Measurements from ENCODE around the gene YBEY.
A peak's percentile ranks its signal among the peaks of the same experiment; 100 is the strongest.
"Not testable (repeated sequence)": the region's sequence is repeated elsewhere in the genome, so short reads cannot be mapped to it uniquely, and the experiment has no call there.

The YBEY gene

GRCh38 chr21:46304955-46305354 lies 18.8 kb downstream of the YBEY start:
- no peak for ATAC-seq
- H3K4me1 Mint-ChIP-seq = peaks cover 3% of the 10 kb centered on the region
- H3K27me3 Mint-ChIP-seq = no peaks in the 10 kb centered on the region
- H3K4me3 Mint-ChIP-seq = no peak overlapping the region
- H3K36me3 Mint-ChIP-seq (ENCODE audit: low read depth) = peaks cover 14% of the 10 kb centered on the region
- H3K9me3 Mint-ChIP-seq = no peaks in the 10 kb centered on the region
- no peak overlapping the region for H3K27ac Mint-ChIP-seq
- DNase-seq = no peak

- peaks cover 3% of the 10 kb centered on the region for H3K4me1 Mint-ChIP-seq
- ATAC-seq = peak; percentile 52
- H3K27me3 Mint-ChIP-seq = no peaks in the 10 kb centered on the region
- no peak overlapping the region for H3K27ac Mint-ChIP-seq
- no peak for DNase-seq
- H3K4me3 Mint-ChIP-seq = no peak overlapping the region
- peaks cover 19% of the 10 kb centered on the region for H3K36me3 Mint-ChIP-seq (ENCODE audit: low read depth)
- no peaks in the 10 kb centered on the region for H3K9me3 Mint-ChIP-seq
These were observed 21.5 kb downstream of the YBEY start for GRCh38 chr21:46307625-46308024.

- DNase-seq (no peak), ATAC-seq (no peak)
- Mint-ChIP-seq H3K4me3 (no peak overlapping the region), H3K9me3 (no peaks in the 10 kb centered on the region), H3K27me3 (no peaks in the 10 kb centered on the region), H3K27ac (no peak overlapping the region), H3K36me3 (ENCODE audit: low read depth) (peaks cover 19% of the 10 kb centered on the region), H3K4me1 (peaks cover 3% of the 10 kb centered on the region)
These were observed 22.3 kb downstream of the YBEY start for GRCh38 chr21:46308431-46308830.

- not testable (repeated sequence) for H3K4me3 Mint-ChIP-seq, H3K9me3 Mint-ChIP-seq, DNase-seq, H3K4me1 Mint-ChIP-seq, ATAC-seq, H3K27me3 Mint-ChIP-seq, H3K27ac Mint-ChIP-seq
- H3K36me3 Mint-ChIP-seq (ENCODE audit: low read depth) = peaks cover 14% of the 10 kb centered on the region
These were observed 24.1 kb downstream of the YBEY start for GRCh38 chr21:46310260-46310659.

GRCh38 chr21:46311568-46311967 lies 25.4 kb downstream of the YBEY start:
- Mint-ChIP-seq H3K27me3 (no peaks in the 10 kb centered on the region), H3K9me3 (no peaks in the 10 kb centered on the region), H3K36me3 (ENCODE audit: low read depth) (peaks cover 14% of the 10 kb centered on the region), H3K27ac (no peak overlapping the region), H3K4me3 (no peak overlapping the region), H3K4me1 (peaks cover 3% of the 10 kb centered on the region)
- ATAC-seq (no peak), DNase-seq (no peak)

- Mint-ChIP-seq H3K4me3 (no peak overlapping the region), H3K36me3 (ENCODE audit: low read depth) (peaks cover 12% of the 10 kb centered on the region), H3K9me3 (no peaks in the 10 kb centered on the region), H3K4me1 (no peaks in the 10 kb centered on the region), H3K27ac (no peak overlapping the region), H3K27me3 (no peaks in the 10 kb centered on the region)
- no peak for DNase-seq
- no peak for ATAC-seq
These were observed 26.8 kb downstream of the YBEY start for GRCh38 chr21:46312949-46313348.

- ATAC-seq = no peak
- Mint-ChIP-seq H3K4me3 (no peak overlapping the region), H3K27me3 (no peaks in the 10 kb centered on the region), H3K36me3 (ENCODE audit: low read depth) (peaks cover 9% of the 10 kb centered on the region), H3K9me3 (no peaks in the 10 kb centered on the region), H3K27ac (no peak overlapping the region), H3K4me1 (no peaks in the 10 kb centered on the region)
- DNase-seq = no peak
These were observed 28.4 kb downstream of the YBEY start for GRCh38 chr21:46314441-46315020.

- Mint-ChIP-seq H3K27ac (no peak overlapping the region), H3K27me3 (no peaks in the 10 kb centered on the region), H3K4me1 (peaks cover 14% of the 10 kb centered on the region), H3K9me3 (no peaks in the 10 kb centered on the region), H3K36me3 (ENCODE audit: low read depth) (peaks cover 15% of the 10 kb centered on the region), H3K4me3 (no peak overlapping the region)
- DNase-seq (no peak), ATAC-seq (no peak)
These were observed 30.7 kb downstream of the YBEY start for GRCh38 chr21:46316708-46317324.

GRCh38 chr21:46317710-46318463 lies 31.7 kb downstream of the YBEY start:
- Mint-ChIP-seq H3K4me3 (no peak overlapping the region), H3K4me1 (peaks cover 24% of the 10 kb centered on the region), H3K27ac (no peak overlapping the region), H3K36me3 (ENCODE audit: low read depth) (peaks cover 24% of the 10 kb centered on the region), H3K27me3 (no peaks in the 10 kb centered on the region), H3K9me3 (no peaks in the 10 kb centered on the region)
- ATAC-seq = no peak
- no peak for DNase-seq

GRCh38 chr21:46318464-46318845 lies 32.3 kb downstream of the YBEY start:
- Mint-ChIP-seq H3K36me3 (ENCODE audit: low read depth) (peaks cover 27% of the 10 kb centered on the region), H3K9me3 (no peaks in the 10 kb centered on the region), H3K27me3 (no peaks in the 10 kb centered on the region), H3K4me1 (peaks cover 24% of the 10 kb centered on the region), H3K4me3 (no peak overlapping the region), H3K27ac (no peak overlapping the region)
- DNase-seq = no peak
- ATAC-seq = no peak

- no peak for ATAC-seq
- DNase-seq = no peak
- H3K36me3 Mint-ChIP-seq (ENCODE audit: low read depth) = peaks cover 25% of the 10 kb centered on the region
- peaks cover 27% of the 10 kb centered on the region for H3K4me1 Mint-ChIP-seq
- no peaks in the 10 kb centered on the region for H3K9me3 Mint-ChIP-seq
- no peak overlapping the region for H3K27ac Mint-ChIP-seq
- H3K27me3 Mint-ChIP-seq = no peaks in the 10 kb centered on the region
- no peak overlapping the region for H3K4me3 Mint-ChIP-seq
These were observed 33.0 kb downstream of the YBEY start for GRCh38 chr21:46319186-46319585.

GRCh38 chr21:46320331-46320801 lies 34.2 kb downstream of the YBEY start:
- DNase-seq (no peak), ATAC-seq (no peak)
- H3K4me1 Mint-ChIP-seq = peaks cover 29% of the 10 kb centered on the region
- no peaks in the 10 kb centered on the region for H3K9me3 Mint-ChIP-seq
- H3K4me3 Mint-ChIP-seq = peak overlapping the region; percentile 93
- no peaks in the 10 kb centered on the region for H3K27me3 Mint-ChIP-seq
- H3K36me3 Mint-ChIP-seq (ENCODE audit: low read depth) = peaks cover 25% of the 10 kb centered on the region
- H3K27ac Mint-ChIP-seq = no peak overlapping the region

GRCh38 chr21:46322351-46323226 lies 36.4 kb downstream of the YBEY start:
- H3K27ac Mint-ChIP-seq = peak overlapping the region; percentile 88
- H3K27me3 Mint-ChIP-seq = no peaks in the 10 kb centered on the region
- H3K4me1 Mint-ChIP-seq = peaks cover 39% of the 10 kb centered on the region
- H3K4me3 Mint-ChIP-seq = peak overlapping the region; percentile 93
- no peaks in the 10 kb centered on the region for H3K9me3 Mint-ChIP-seq
- peak; percentile 34 for DNase-seq
- ATAC-seq = no peak
- peaks cover 34% of the 10 kb centered on the region for H3K36me3 Mint-ChIP-seq (ENCODE audit: low read depth)

- H3K4me1 Mint-ChIP-seq = peaks cover 39% of the 10 kb centered on the region
- H3K9me3 Mint-ChIP-seq = no peaks in the 10 kb centered on the region
- H3K27ac Mint-ChIP-seq = peak overlapping the region; percentile 88
- peaks cover 39% of the 10 kb centered on the region for H3K36me3 Mint-ChIP-seq (ENCODE audit: low read depth)
- ATAC-seq (no peak), DNase-seq (no peak)
- H3K27me3 Mint-ChIP-seq = no peaks in the 10 kb centered on the region
- H3K4me3 Mint-ChIP-seq = peak overlapping the region; percentile 93
These were observed 37.1 kb downstream of the YBEY start for GRCh38 chr21:46323227-46323709.
